Activated naive CD8-positive, alpha-beta T cell treated with anti-CD3 and anti-CD28 coated beads, Interleukin-2, amount 50 U/mL, for 16 hours (primary cell): ENCODE measurements around the gene ANKRD13A.
"Not testable (repeated sequence)": the region's sequence is repeated elsewhere in the genome, so short reads cannot be mapped to it uniquely, and the experiment has no call there.

Experiments
- DNase-seq: peaks from one replicate; pipeline ENCODE4 v3.0.0-alpha.2; 2020; ENCODE audit warnings: low read depth, low spot score

The ANKRD13A gene

DNA sequence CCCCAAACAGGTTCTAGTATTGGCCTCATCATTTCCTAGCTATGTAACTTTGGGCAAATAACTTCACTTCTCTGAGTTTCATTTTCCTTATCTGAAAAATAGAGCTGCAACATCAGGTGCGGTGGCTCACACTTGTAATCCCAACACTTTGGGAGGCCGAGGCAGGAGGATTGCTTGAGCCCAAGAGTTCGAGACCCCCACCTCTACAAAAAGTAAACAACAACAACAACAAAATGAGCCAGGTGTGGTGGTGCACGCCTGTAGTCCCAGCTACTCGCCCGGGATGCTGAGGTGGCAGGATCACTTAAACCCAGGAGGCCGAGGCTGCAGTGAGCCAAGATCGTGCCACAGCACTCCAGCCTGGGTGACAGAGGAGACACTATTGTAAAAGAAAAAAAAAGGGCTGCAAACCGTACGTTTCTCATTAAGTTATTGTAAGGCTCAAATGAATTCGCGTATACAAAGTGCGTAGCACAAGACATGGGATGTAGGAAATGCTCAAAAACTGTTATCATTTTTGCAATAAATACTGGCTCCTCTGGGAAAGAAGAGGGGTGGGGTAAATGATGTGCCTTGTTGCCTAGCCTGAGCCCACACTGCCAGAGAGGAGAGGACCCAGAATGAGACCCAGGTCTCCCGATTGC, 48.2 kb downstream of the ANKRD13A start:
- DNase-seq, result no peak

DNA sequence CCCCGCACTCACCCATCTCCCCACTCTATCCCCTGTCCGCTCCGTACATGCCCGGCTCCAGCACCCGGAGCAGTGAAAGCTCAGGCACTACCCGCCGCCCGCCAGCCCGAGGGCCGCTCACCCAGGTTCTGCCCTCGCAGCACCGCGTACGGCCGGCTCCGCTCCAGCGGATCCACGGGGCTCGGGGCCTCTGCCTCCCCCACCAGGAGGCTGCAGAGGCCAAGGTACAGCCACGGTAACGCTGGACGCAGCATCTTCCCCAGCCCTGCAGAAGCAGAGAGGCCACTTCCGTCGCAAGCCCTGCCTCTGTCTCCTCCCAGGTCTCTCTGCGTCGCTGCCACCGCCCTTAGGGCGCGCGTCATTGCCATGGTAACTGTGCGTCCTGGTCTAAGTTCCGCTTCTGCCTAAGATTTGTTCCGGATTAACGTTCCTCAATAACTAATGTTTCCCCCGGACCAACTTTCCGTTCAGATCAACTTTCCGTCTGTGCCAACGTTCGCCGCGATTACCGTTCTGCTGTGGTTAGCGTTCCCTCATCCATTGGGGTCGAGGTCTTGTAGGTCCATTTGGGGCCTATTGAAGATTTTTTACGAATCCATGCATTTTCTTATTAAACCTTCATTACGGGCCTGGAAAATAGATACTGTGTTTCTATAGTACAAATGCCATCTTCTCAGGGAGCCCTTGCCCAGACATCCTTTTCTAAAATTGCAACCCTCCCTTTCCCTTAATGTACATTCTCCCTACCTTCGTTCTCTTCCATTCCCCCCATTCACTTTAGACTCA, 49.2 kb downstream of the ANKRD13A start, which contains the start of gene C12orf76:
C12orf76 (minus strand) TSS at position 281 of the 786 bp plus-strand sequence; CDS start at position 254, 27 bp downstream.
- peak; percentile 81 for DNase-seq

DNA sequence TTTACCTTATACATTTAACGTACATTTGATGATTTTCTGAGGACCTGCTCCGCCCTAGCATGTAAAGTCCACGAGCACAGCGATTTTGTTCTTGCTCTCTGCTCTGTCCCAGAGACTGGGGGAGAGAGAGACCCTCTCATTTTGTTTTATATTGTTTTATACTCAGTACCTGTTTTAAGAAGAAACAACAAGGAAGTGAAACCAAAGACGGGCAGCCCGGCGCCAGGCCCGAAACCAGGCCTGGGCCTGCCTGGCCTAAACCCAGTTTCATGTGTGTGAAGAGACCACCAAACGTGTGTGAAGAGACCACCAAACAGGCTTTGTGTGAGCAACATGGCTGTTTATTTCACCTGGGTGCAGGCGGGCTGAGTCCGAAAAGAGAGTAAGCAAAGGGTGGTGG, 49.8 kb downstream of the ANKRD13A start:
- not testable (repeated sequence) for DNase-seq

DNA sequence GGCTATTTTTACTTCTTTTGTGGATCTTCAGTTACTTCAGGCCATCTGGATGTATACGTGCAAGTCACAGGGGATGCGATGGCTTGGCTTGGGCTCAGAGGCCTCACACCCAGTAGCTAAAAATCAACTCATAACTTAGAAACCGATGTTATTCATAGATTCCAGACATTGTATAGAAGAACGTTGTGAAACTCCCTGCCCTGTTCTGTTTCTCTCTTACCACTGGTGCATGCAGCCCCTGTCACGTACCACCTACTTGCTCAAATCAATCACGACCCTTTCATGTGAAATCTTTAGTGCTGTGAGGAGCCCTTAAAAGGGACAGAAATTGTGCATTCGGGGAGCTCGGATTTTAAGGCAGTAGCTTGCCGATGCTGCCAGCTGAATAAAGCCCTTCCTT, 50.4 kb downstream of the ANKRD13A start:
- not testable (repeated sequence) for DNase-seq

DNA sequence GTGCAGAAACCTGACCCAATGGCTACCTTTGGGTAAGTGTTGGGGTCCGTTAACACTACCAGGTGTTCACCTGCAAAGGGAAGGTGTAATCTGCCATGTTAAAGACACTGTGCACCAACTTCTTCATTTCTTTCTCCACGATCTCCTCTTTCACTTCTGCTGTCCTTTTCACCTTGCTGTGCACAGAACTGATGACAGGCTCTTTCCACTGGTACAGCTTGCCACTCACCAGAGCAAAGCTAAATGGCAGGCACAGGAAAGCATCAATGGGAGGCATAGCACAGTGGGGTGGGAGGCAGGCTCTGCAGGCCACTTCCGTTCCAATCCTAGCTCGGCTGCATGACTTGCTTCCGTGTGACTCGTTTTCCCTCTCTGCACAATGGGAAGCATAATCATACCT, 51.7 kb downstream of the ANKRD13A start:
- no peak for DNase-seq

DNA sequence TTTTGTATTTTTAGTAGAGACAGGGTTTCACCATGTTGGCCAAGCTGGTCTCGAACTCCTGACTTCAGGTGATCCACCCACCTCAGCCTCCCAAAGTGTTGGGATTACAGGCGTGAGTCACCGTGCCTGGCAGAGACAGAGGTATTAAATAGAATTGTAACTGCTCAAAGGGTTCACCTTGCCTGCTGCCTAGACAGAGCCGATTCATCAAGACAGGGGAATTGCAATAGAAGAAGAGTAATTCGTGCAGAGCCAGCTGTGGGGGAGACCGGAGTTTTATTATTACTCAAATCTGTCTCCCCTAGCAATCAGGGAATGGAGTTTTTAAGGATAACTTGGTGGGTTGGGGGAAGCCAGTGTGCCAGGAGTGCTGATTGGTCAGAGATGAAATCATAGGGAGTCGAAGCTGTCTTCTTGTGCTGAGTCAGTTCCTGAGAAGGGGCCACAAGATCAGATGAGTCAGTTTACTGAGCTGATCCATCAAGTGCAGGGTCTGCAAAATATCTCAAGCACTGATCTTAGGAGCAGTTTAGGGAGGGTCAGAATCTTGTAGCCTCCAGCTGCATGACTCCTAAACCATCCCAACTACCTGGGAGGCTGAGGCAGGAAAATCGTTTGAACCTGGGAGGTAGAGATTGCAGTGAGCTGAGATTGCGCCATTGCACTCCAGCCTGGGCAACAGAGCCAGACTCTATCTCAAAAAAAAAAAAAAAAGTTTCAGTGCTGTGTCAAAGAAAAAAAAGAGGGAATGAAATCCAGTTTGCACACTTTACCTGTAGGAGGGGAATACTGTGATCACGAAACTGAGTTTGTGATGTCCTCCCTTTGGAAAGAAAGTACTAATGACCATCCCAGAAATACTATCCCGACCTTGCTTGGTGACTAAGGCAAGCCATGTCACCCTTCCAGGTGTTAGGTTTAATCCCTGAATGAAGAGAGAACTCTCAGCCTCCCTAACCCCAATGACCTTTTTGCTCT, 56.4 kb downstream of the ANKRD13A start:
- not testable (repeated sequence) for DNase-seq

DNA sequence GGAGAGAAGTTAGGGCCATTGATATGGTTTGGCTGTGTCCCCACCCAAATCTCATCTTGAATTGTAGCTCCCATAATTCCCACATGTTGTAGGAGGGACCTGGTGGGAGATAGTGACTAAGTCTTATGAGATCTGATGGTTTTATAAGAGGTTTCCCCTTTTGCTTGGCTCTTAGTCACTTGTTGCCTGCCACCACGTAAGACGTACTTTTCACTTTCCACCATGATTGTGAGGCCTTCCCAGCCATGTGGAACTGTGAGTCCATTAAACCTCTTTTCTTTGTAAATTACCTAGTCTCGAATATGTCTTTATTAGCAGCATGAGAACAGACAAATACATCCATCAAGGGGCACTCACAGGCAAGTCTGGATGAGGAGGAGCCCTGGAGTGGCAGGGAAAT, 57.4 kb downstream of the ANKRD13A start:
- DNase-seq, result not testable (repeated sequence)

DNA sequence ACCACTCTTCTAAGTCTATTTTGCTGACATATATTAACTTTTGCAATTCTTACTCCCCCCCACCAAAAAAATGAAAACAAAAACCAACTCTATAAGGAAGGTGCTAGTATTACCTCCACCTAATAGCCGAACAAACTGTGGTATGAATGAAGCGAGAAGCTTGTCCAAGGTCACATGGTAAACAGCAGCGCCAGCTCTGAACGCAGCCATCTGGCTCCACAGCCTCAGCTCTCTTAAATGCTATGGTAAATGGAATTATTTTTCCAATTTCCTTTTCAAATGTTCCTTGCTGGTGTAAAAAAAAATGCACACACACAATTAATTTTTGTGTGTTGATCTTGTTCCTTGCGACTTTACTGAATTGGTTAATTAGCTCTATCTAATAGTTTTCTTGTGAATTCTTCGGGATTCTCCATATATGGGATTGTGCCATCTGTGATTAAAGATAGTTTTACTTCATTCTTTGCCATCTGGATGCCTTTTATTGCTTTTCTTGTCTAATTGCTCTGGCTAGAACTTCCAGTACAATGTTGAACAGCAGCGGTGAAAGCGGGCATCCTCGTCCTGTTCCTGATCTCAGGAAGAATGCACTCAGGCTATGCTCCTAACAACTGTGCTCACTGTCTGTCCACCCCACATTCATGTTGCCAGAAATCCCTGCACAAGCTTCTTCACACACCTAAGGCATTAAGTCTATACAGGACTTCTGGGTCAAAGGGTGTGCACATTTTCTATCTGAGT, 59.8 kb downstream of the ANKRD13A start:
- DNase-seq, result no peak

DNA sequence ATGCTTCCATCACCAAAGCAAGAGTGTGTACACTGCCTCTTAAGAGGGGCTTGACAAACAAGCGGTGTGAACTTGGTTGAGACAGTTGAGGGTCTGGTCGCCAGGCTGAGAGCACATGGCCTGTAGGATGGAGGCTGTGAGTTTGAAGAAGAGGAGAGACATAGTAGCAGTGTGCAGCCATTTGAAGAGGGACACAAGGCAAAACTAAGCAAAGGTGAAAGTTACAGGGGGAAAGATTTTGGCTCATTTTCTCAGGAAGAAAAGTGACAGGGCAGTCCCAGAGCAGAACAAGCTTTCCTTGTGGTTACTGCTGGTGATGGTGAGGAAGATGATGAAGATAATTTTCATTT, 60.4 kb downstream of the ANKRD13A start:
- DNase-seq, result no peak

DNA sequence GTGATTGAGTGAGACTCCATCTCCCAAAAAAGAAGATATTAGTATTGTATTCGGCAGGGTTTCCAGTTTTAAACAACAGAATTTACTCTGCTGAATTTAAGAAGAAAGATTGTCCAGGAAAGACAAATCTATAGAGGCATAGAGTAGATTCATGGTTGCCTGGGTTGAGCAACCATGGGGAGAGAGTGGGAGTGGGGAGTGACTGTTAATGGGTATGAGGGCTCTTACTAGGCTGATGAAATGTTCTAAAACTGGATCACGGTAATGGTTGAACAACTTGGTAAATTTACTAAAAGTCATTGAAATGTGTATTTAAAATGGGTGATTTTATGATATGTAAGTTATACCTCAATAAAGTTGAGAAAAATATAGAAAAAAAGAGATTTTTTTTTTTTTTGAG, 63.0 kb downstream of the ANKRD13A start:
- no peak for DNase-seq

DNA sequence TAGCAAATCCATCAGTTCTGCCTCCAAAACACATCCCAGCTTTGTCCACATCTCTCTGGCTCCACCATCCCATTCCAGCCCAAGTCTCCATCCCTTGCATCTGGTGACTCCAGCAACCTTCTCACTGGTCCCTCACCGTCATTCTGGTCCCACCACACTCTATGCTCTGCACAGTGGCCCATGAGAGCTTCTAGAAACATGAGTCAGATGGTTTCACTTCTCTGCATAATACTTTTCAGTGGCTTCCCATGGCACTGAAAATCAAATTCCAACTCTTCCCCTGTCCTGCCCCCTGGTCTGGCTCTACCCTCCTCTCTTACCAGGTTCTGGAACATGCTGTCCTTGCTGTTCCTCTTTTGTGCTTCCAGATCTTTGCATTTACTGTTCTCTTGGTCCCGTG, 66.3 kb downstream of the ANKRD13A start:
- DNase-seq, result no peak

DNA sequence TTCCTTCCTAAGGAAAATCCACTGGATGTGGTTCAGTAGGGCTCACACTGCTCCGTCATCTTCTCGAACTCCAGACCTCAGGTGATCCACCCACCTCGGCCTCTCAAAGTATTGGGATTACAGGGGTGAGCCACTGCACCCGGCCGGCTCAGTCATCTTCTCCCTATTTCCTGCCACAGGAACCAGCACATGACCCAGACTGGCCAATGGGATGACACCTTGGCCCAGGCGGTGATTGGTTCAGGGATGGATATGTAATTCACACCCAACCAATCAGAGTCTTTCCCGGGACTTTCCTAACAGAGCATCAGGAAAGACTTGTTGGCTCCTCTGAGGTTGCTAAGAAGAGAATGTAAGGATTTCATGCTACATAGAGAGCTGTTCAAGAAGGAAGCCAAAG, 68.3 kb downstream of the ANKRD13A start:
- DNase-seq, result no peak

DNA sequence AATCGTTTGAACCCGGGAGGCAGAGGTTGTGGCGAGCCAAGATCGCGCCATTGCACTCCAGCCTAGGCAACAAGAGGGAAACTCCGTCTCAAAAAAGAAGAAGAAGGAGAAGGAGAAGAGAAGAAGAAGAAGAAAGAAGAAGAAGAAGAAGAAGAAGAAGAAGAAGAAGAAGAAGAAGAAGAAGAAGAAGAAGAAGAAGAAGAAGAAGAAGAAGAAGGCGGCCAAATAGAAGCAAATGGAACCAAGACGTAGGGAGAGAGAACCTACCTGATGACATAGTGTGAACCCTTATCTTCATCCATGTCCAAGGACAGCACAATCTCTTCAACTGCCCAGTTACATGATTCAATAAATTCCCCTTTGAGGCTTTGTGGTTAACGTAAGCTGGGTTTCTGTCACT, 68.9 kb downstream of the ANKRD13A start:
- DNase-seq, result not testable (repeated sequence)

DNA sequence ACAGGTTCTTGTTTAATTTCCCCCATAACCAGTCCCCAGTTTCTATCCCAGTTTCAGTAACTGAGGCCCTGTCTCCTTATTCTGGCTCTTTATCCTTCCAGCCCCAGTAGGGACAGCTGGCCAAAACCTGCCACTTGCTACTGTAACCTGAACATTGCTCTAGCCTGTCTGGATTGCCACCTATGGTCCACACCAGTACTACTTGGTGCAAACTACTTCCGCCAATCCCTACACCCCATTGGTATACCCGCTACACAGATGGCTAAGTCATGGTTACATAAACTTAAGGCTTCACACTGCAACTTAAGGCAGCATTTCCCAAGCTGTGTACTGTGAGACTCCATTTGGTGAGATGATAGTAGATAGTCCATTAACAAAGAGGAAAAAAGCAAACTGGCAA, 69.4 kb downstream of the ANKRD13A start:
- no peak for DNase-seq

DNA sequence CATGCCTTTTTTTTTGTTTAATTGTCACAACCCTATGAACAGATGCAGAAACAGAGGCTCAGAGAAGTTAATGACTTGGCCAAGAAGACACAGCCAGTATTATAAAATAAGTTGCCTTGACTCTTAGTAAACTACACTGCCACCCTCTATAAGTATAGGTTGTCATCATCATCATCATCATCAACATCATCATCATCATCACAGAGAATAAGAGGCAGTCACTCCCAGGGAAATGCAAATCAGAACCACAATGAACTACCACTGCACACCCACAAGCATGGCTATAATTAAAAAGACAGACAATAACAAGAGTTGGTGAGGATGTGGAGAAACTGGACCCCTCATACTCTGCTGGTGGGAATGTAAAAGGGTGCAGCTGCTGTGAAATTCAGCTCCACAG, 72.3 kb downstream of the ANKRD13A start:
- DNase-seq, result no peak

DNA sequence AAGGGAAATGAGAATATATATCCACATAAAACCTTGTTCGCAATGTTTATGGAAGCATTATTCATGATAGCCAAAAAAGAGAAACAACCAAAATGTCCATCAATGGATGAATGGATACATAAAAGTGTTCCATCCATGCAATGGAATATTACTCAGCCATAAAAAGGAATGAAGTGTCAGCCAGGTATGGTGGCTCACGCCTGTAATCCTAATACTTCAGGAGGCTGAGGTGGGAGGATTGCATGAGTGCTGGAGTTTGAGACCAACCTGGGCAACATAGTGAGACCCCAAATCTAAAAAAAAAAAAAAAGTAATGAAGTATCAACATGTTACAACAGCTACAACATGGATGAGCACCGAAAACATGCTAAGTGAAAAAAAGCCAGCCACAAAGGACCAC, 72.7 kb downstream of the ANKRD13A start:
- no peak for DNase-seq

DNA sequence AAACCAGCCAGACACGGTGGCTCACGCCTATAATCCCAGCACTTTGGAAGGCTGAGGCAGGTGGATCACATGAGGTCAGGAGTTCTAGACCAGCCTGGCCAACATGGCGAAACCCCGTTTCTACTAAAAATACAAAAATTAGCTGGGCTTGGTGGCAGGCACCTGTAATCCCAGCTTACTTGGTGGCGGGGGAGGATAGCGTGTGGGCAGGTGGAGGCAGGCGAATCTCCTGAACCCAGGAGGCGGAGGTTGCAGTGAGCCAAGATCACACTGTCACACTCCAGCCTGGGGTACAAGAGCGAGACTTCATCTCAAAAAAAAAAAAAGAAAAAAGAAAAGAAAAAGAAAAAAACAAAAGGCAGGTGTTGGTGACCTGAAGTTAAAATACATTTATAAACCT, 73.4 kb downstream of the ANKRD13A start:
- not testable (repeated sequence) for DNase-seq

DNA sequence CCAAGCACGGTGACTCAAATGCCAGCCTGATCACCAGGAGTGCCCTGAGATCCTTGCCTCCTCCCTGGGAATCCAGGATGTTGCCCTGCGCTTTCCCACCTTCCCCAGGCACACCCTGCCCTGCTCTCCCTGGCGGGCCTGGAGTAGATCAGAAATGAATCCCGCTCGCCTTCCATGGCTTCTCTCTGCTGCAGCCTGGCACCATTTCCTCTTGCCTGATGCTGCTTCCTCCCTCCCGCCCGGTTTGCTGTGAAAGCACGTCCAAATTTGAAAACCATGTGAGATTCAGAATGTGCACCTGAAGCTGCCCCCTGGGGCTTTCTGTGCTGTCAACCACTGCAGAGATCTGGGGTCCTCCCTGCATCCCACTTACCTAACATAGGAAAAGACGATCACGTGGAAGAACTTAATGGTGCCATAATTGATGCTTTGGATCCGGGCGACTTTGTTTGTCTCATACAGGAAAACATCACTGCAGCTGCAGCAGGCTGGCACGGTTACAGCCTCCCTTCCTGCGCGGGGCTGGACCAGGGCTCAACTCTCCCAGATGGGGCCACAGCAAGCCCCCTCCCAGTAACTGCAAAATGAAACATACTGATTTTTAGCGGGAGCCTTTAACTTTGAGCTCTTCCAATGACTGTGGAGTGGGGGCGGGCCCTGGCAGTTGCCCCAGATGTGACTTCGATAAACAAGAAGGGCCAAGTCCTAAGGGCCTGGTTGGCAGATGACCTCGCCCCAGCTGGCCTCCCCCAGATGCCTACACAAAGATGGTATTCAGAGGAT, 74.0 kb downstream of the ANKRD13A start:
- DNase-seq, result no peak

DNA sequence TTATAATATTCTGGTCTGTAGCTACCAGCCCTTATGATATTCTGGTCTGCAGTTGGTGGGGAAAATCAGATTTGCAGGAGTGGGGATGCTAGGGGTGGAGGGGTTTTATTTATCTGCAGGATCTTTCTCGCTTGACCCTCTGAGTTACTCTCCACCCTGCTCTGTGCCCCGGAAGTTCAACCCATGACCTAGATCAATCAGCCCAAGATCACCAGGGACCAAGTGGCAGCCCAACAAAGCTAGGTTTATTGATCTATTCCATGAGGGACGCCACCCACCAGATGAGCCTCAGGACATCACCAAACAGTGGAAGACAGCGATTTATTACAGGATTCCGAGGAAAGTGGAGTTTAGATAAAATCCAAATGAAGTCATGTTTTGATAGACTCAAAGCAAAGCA, 74.9 kb downstream of the ANKRD13A start:
- no peak for DNase-seq

DNA sequence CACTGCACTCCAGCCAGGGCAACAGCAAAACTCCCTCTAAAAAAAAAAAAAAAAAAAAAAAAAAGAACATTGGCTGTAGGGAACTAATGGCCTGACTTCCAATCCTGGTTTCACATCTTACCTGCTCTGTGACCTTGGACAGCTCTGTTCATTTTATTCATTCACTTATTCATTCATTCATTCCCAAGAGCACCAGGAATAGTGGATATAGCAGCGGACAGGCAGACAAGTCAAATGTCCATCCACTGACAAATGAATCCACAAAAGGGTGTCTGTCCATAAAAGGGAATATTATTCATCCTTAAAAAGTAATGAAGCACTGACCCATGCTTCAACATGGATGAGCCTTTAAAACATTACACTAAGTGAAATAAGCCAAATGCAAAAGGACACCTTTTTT, 76.7 kb downstream of the ANKRD13A start:
- no peak for DNase-seq

DNA sequence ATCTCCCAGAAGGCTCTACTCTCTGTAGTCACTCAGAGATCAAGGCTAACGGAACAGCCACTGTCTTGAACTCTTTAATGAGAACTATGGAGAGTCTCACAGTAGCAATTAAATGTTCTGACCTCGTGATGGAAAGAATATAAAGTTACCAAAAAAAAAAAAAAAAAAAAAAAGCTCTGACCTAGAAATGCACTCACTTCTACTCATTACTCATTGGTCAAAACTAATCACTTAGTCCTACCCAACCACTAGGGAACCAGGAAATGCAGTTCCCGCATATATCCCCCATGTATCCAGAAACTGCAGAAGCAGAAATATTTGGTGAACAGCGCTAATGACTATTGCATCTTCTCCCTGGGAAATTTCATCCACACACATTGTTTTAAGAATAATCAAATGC, 78.6 kb downstream of the ANKRD13A start:
- DNase-seq, result no peak
